GM23338 (cell line): Measurements from ENCODE around the gene PARG.

Experiments used
- CREB1 ChIP-seq: fragments of 250-450 bp; sonication (Bioruptor Pico); IDR thresholded peaks from 2 replicates; pipeline ENCODE4 v1.5.0; 2020; ENCODE audit warnings: low read depth, mild to moderate bottlenecking, moderate library complexity
- CTCF ChIP-seq, 2 experiments: fragments of 200-600 bp in 1 of 2; sonication (generic) in 1 of 2; conservative IDR thresholded peaks; 2 replicates each; pipeline versions ENCODE4 v1.5.1 to v1.6.1; 2016 to 2017; ENCODE audit warnings: antibody characterized with exemption in 2 of 2, low read depth in 2 of 2, mild to moderate bottlenecking in 2 of 2, moderate library complexity in 1 of 2
- EZH2 ChIP-seq: fragments of 200-600 bp; sonication (generic); IDR thresholded peaks from one replicate; pipeline ENCODE4 v1.8.0; 2017; ENCODE audit warnings: antibody characterized with exemption, mild to moderate bottlenecking, low read depth; ENCODE audit not compliant: unreplicated experiment
- EZH2phosphoT487 ChIP-seq: fragments of 200-600 bp; sonication (generic); IDR thresholded peaks from one replicate; pipeline ENCODE4 v1.8.1; 2018; ENCODE audit warnings: antibody characterized with exemption; ENCODE audit not compliant: unreplicated experiment
- JUNB ChIP-seq: IDR thresholded peaks from one replicate; pipeline ENCODE4 v1.6.1; 2016; ENCODE audit warnings: antibody characterized with exemption; ENCODE audit not compliant: unreplicated experiment
- NANOG ChIP-seq: IDR thresholded peaks from 2 replicates; pipeline ENCODE4 v1.6.1; 2016; ENCODE audit warnings: antibody characterized with exemption, borderline replicate concordance
- POLR2AphosphoS5 ChIP-seq: IDR thresholded peaks from 2 replicates; pipeline ENCODE4 v1.6.1; 2016; ENCODE audit warnings: antibody characterized with exemption, low read depth
- REST ChIP-seq: IDR thresholded peaks from one replicate; pipeline ENCODE4 v1.6.1; 2018; ENCODE audit warnings: antibody characterized with exemption; ENCODE audit not compliant: unreplicated experiment

GRCh38 chr10:49769692-49770091, 172.1 kb downstream of the PARG start:
- TF ChIP-seq CTCF (conservative IDR thresholded peaks at IDR 0.05; ENCODE audit: low read depth in 2 of 2) (no peak), EZH2 (no peak), REST (no peak), NANOG (no peak), POLR2AphosphoS5 (no peak), JUNB (no peak), EZH2phosphoT487 (no peak), CREB1 (CRISPR knock-in tag) (no peak)
